PC-3 (cell line): Measurements from ENCODE around the gene WLS. TPM values are rescaled to one million over a fixed set of nuclear protein-coding genes. Genes with fewer than 3 reads are reported as not detected.
A peak's percentile ranks its signal among the peaks of the same experiment; 100 is the strongest.

ENCODE experiments used
- ATAC-seq: fragments of 200-7000 bp; cut with Tn5 transposase; 2 replicates; pipeline ENCODE4 v1.9.1; 2020; ENCODE audit warnings: mild to moderate bottlenecking, moderate library complexity
- BruUV-seq: library from RNA; stranded (reverse); fragments of 400-500 nt; replicated peaks from 2 replicates; lab custom pipeline; 2021; lab: Mats Ljungman, UMichigan
- CTCF ChIA-PET: fragments of 300-600 bp; sonication (Branson Sonifier 250); formaldehyde crosslinking; loops from one replicate; lab custom pipeline; 2022; ENCODE audit warnings: antibody characterized with exemption; lab: Charles Lee
- POLR2A ChIA-PET: fragments of 300-600 bp; sonication (Branson Sonifier 250); formaldehyde crosslinking; loops from one replicate; lab custom pipeline; 2022; ENCODE audit warnings: antibody characterized with exemption; ENCODE audit not compliant: unreplicated experiment; lab: Charles Lee
- DNase-seq: peaks from one replicate; pipeline ENCODE4 v3.0.0-alpha.2; 2015
- H2AFZ ChIP-seq: fragments of 300-600 bp; sonication (generic); 2 replicates; pipeline ENCODE4 v1.6.0; 2016; ENCODE audit warnings: antibody characterized with exemption, low read length
- H3F3A ChIP-seq: fragments of 300-600 bp; sonication (generic); one replicate; pipeline ENCODE4 v1.6.0; 2017; ENCODE audit warnings: antibody characterized with exemption, low read length, control low read depth, mild to moderate bottlenecking; ENCODE audit not compliant: unreplicated experiment
- H3K27ac ChIP-seq: fragments of 300-600 bp; sonication (generic); 2 replicates; pipeline ENCODE4 v1.5.1; 2016; ENCODE audit warnings: mild to moderate bottlenecking, low read length
- H3K27me3 ChIP-seq: fragments of 300-600 bp; sonication (generic); 2 replicates; pipeline ENCODE4 v1.6.1; 2016; ENCODE audit warnings: low read length, mixed read lengths
- H3K36me3 ChIP-seq: fragments of 300-600 bp; sonication (generic); 2 replicates; pipeline ENCODE4 v1.6.1; 2016; ENCODE audit warnings: low read depth, mixed run types, low read length, mixed read lengths
- H3K4me1 ChIP-seq: fragments of 300-600 bp; sonication (generic); 2 replicates; pipeline ENCODE4 v1.5.1; 2016; ENCODE audit warnings: low read length; ENCODE audit not compliant: insufficient read depth
- H3K4me2 ChIP-seq: fragments of 300-600 bp; sonication (generic); 2 replicates; pipeline ENCODE4 v1.6.0; 2016; ENCODE audit warnings: low read length
- H3K4me3 ChIP-seq: fragments of 300-600 bp; sonication (generic); 2 replicates; pipeline ENCODE4 v1.5.1; 2016; ENCODE audit warnings: mild to moderate bottlenecking, low read length, mixed read lengths
- H3K79me2 ChIP-seq: fragments of 300-600 bp; sonication (generic); 2 replicates; pipeline ENCODE4 v1.6.1; 2017; ENCODE audit warnings: low read length, mixed read lengths
- H3K9ac ChIP-seq: fragments of 300-600 bp; sonication (generic); 2 replicates; pipeline ENCODE4 v1.6.0; 2016; ENCODE audit warnings: mild to moderate bottlenecking, low read length
- H3K9me2 ChIP-seq: fragments of 300-600 bp; sonication (generic); replicated peaks from 2 replicates; pipeline ENCODE4 v1.6.1; 2016; ENCODE audit warnings: mixed run types, low read length, mixed read lengths
- H3K9me3 ChIP-seq: fragments of 300-600 bp; sonication (generic); 2 replicates; pipeline ENCODE4 v1.6.1; 2016; ENCODE audit warnings: low read length, mixed read lengths
- H4K20me1 ChIP-seq: fragments of 300-600 bp; sonication (generic); 2 replicates; pipeline ENCODE4 v1.6.1; 2016; ENCODE audit warnings: low read length, mixed read lengths
- CTCF ChIP-seq: fragments of 300-600 bp; sonication (generic); conservative IDR thresholded peaks from 2 replicates; pipeline ENCODE4 v1.5.1; 2017; ENCODE audit warnings: antibody characterized with exemption, low read depth, mild to moderate bottlenecking, low read length
- EZH2 ChIP-seq: fragments of 300-600 bp; sonication (generic); IDR thresholded peaks from one replicate; pipeline ENCODE4 v1.6.1; 2017; ENCODE audit warnings: antibody characterized with exemption, mild to moderate bottlenecking, low read length; ENCODE audit not compliant: unreplicated experiment
- EZH2phosphoT487 ChIP-seq: fragments of 300-600 bp; sonication (generic); IDR thresholded peaks from 2 replicates; pipeline ENCODE4 v1.6.1; 2018; ENCODE audit warnings: mild to moderate bottlenecking, antibody characterized with exemption, low read length, borderline replicate concordance
- intact Hi-C: fragments of 100-400 bp; cut with micrococcal nuclease; formaldehyde crosslinking; loops from 2 replicates; pipeline ENCODE4 v1.9.0; 2023
- total RNA-seq: library from RNA; depleted of rRNA; stranded (reverse); fragments of >200 nt; gene quantifications from 2 replicates; pipeline ENCODE4 v1.2.3, GENCODE V29; 2014

The WLS gene
- total RNA-seq, 1 experiment from 2014 or later = 19.1 TPM

GRCh38 chr1:68199603-68200002, 32.7 kb downstream of the WLS start:
- peaks cover 8% of the 10 kb centered on the region for H3K79me2 ChIP-seq
- POLR2A ChIA-PET = no interaction called here
- ATAC-seq = no peak

GRCh38 chr1:68198752-68199151, 33.6 kb downstream of the WLS start:
- Histone ChIP-seq H3K36me3 (no peaks in the 10 kb centered on the region; the same call in 1 of the 2 replicates), H3K9me3 (no peaks in the 10 kb centered on the region), H3K4me2 (peak overlapping the region; percentile 65), H3K4me3 (peak overlapping the region; percentile 19; the same call in 1 of the 2 replicates), H2AFZ (0 out of 2 replicates have a peak overlapping the region, but pooled peaks have one; percentile 5), H3F3A (peaks cover 16% of the 10 kb centered on the region), H3K4me1 (peaks cover 47% of the 10 kb centered on the region), H3K9me2 (no peaks in the 10 kb centered on the region), H3K27me3 (no peaks in the 10 kb centered on the region), H3K79me2 (peaks cover 8% of the 10 kb centered on the region), H3K27ac (peak overlapping the region; percentile 93), H4K20me1 (no peaks in the 10 kb centered on the region), H3K9ac (peak overlapping the region; percentile 58)
- no TSS peak for BruUV-seq
- ChIA-PET POLR2A (no interaction called here), CTCF (interaction anchor here (1.2 kb wide), 1 partner anchor 123 kb away, joined by 4 read pairs; no protein-coding TSS in a partner anchor)
- ATAC-seq (peak; percentile 46), DNase-seq (peak; percentile 78)
- intact Hi-C loops = loop anchor here (1.0 to 2.0 kb wide), 3 partner anchors 20 to 123 kb away; partner anchors contain the start of gene WLS
- no peak for TF ChIP-seq CTCF
- no peak for TF ChIP-seq EZH2
- no peak for TF ChIP-seq EZH2phosphoT487

More at GRCh38 chr1:68199603-68200002, 32.7 kb downstream of the WLS start:
- peaks cover 16% of the 10 kb centered on the region for H3F3A ChIP-seq
- H3K4me3 ChIP-seq = no peak overlapping the region
- no peaks in the 10 kb centered on the region for H3K36me3 ChIP-seq
- intact Hi-C loops = loop anchor here (2.0 kb wide), 1 partner anchor 21 kb away; no protein-coding TSS in a partner anchor
- H3K9ac ChIP-seq = no peak overlapping the region
- peak overlapping the region; percentile 65 for H3K4me2 ChIP-seq
- H3K27ac ChIP-seq = peak overlapping the region; percentile 93
- no peaks in the 10 kb centered on the region for H4K20me1 ChIP-seq
- BruUV-seq = no TSS peak
- no peak overlapping the region for H2AFZ ChIP-seq
- H3K9me2 ChIP-seq = no peaks in the 10 kb centered on the region
- H3K27me3 ChIP-seq = no peaks in the 10 kb centered on the region
- no peak for DNase-seq
- CTCF ChIA-PET = interaction anchor here (1.5 kb wide), 1 partner anchor 79 kb away, joined by 5 read pairs; no protein-coding TSS in a partner anchor
- TF ChIP-seq EZH2phosphoT487 = no peak
- TF ChIP-seq CTCF = no peak
- no peak for TF ChIP-seq EZH2
- peaks cover 47% of the 10 kb centered on the region for H3K4me1 ChIP-seq
- H3K9me3 ChIP-seq = no peaks in the 10 kb centered on the region

- DNase-seq (peak; percentile 94), ATAC-seq (peak; percentile 96)
- no peak overlapping the region for H2AFZ ChIP-seq
- no peaks in the 10 kb centered on the region for H3K27me3 ChIP-seq
- no peaks in the 10 kb centered on the region for H3K9me3 ChIP-seq
- no TSS peak for BruUV-seq
- peaks cover 47% of the 10 kb centered on the region for H3K4me1 ChIP-seq
- H3K9ac ChIP-seq = peak overlapping the region; percentile 58
- ChIA-PET POLR2A (interaction anchor here (0.6 to 1.0 kb wide), 4 partner anchors 20 to 186 kb away, joined by 3 to 5 read pairs (median 4); no protein-coding TSS in a partner anchor), CTCF (interaction anchor here (0.5 to 1.8 kb wide), 3 partner anchors 78 to 123 kb away, joined by 3 to 5 read pairs (median 4); no protein-coding TSS in a partner anchor)
- TF ChIP-seq EZH2phosphoT487 (no peak), EZH2 (no peak), CTCF (no peak)
- H3K4me3 ChIP-seq = peak overlapping the region; percentile 19; the same call in 1 of the 2 replicates
- intact Hi-C loops = loop anchor here (1.0 to 2.0 kb wide), 5 partner anchors 19 to 187 kb away; partner anchors contain the start of gene WLS
- peak overlapping the region; percentile 74 for H3K4me2 ChIP-seq
- H3K79me2 ChIP-seq = peaks cover 8% of the 10 kb centered on the region
- no peaks in the 10 kb centered on the region for H4K20me1 ChIP-seq
- H3K27ac ChIP-seq = peak overlapping the region; percentile 93
- H3F3A ChIP-seq = peaks cover 16% of the 10 kb centered on the region
- H3K36me3 ChIP-seq = no peaks in the 10 kb centered on the region; the same call in 1 of the 2 replicates
- H3K9me2 ChIP-seq = no peaks in the 10 kb centered on the region
These were observed 34.4 kb downstream of the WLS start for GRCh38 chr1:68197891-68198290.
